ENCODE results near the gene RASSF5. TPM values are rescaled to one million over a fixed set of nuclear protein-coding genes. Genes with fewer than 3 reads are reported as not detected.

RASSF5 gene
- total RNA-seq, 3 donors from 2014 or later: 11.0 to 17.0 (median 11.1) TPM

DNA sequence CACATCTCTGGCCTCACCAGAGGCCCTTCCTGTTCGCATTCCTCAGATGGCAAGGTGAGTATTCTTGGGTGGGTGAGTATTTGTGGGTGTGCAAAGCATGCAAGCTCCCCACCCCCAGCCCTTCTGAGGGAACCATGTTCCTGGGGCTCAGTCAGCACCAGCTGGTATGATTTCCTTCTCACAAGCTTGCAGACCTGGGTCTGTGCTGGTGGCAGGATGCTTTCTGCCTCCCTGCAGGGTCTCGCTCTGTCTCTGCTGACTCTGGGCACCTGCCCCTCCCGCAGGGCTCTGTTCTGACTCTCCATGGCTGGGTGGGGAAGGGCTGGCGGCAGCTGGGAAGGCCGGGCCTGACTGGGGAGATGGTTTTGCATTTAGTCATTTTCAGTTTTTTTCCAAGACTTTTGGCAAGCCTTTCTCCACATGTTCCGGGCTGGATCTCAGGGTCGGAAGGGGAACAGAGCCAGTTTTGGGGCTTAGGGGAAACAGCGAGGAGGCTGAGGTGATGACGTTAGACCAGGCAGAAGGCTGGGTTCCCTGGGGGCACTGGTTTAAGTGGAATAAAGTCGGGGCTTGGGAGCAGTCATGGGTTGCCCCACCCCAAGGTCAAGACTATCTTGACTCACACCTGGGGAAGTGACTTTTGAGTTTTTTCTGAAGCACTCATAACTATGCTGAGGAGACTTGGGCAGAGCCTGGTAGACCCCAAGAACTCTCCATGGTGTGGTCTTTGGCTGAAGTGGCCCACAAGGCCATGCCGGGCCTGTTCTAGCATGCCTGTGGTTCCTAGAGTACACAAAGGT lies 6.2 kb downstream of the RASSF5 start:
- Histone ChIP-seq H3K27me3 (no peaks in the 10 kb centered on the region), H3K4me3 (no peak overlapping the region), H3K27ac (peak overlapping the region; percentile 68 to 76), H3K9me3 (no peaks in the 10 kb centered on the region), H3K4me1 (peaks cover 0 to 12% of the 10 kb centered on the region in 2 donors), H3K36me3 (no peaks in the 10 kb centered on the region)
- peak in 1 of 2 donors; percentile 64 for DNase-seq (ENCODE audit: low spot score in 2 of 2)
- TF ChIP-seq POLR2AphosphoS5 (IDR thresholded peaks at IDR 0.05) (peak in 1 of 3 donors; percentile 31), POLR2A (IDR thresholded peaks at IDR 0.05) (no peak)
- intact Hi-C loops (cut with DNase I; ENCODE audit: low total_unique reads): no loop called here

DNA sequence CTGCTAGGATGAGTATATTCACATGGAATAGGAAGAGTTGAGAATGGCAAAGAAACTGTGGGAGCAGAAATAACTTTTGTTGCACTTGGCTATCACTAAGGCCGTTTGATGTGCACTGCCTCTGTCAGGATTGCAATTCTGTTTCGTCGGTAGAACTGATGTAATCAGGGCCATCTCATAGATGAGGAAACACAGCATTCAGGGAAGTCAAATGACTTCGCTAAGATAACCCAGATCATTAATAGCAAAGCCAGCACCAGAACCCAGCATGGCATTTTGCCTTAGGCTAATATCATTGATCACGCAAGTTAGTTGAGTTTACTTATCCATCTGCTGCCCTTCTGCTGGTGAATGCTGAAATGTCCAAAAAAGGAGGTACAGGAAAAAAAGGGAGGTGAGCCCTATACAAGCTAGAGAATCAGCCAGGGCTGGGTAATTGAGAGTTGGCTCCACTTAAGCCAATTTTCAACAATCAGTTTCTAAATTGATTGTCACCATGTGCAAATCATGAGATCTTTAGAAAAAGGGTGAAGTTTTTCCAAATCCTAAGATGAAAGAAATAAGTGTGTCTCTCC lies 7.6 kb downstream of the RASSF5 start:
- TF ChIP-seq, protein P1, sequence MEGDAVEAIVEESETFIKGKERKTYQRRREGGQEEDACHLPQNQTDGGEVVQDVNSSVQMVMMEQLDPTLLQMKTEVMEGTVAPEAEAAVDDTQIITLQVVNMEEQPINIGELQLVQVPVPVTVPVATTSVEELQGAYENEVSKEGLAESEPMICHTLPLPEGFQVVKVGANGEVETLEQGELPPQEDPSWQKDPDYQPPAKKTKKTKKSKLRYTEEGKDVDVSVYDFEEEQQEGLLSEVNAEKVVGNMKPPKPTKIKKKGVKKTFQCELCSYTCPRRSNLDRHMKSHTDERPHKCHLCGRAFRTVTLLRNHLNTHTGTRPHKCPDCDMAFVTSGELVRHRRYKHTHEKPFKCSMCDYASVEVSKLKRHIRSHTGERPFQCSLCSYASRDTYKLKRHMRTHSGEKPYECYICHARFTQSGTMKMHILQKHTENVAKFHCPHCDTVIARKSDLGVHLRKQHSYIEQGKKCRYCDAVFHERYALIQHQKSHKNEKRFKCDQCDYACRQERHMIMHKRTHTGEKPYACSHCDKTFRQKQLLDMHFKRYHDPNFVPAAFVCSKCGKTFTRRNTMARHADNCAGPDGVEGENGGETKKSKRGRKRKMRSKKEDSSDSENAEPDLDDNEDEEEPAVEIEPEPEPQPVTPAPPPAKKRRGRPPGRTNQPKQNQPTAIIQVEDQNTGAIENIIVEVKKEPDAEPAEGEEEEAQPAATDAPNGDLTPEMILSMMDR (IDR thresholded peaks at IDR 0.05): no peak
- TF ChIP-seq POLR2A (IDR thresholded peaks at IDR 0.05) (no peak), POLR2AphosphoS5 (IDR thresholded peaks at IDR 0.05) (no peak)
- DNase-seq (ENCODE audit: low spot score in 2 of 2): no peak
- intact Hi-C loops (cut with DNase I; ENCODE audit: low total_unique reads): no loop called here
- H3K27ac ChIP-seq: peak overlapping the region in 1 of 2 donors; percentile 76
- H3K27me3 ChIP-seq: no peaks in the 10 kb centered on the region
- no peaks in the 10 kb centered on the region for H3K36me3 ChIP-seq
- H3K9me3 ChIP-seq: no peaks in the 10 kb centered on the region
- no peak overlapping the region for H3K4me3 ChIP-seq
- H3K4me1 ChIP-seq: peaks cover 0 to 12% of the 10 kb centered on the region in 2 donors

DNA sequence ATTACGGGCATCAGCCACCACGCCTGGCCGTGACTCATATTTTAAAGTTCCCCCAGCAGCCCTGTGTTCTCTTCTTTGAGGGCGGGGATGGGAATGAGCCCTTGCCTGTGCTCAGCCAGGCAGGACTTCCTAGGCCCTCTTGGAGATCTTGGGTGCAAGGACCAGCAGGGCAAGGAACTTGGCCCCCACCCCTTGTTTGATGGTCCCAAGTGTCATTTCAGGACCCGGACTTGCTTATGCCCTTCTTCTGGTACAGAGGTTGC lies 9.3 kb downstream of the RASSF5 start:
- Histone ChIP-seq H3K27ac (no peak overlapping the region), H3K9me3 (no peaks in the 10 kb centered on the region), H3K4me1 (peaks cover 0 to 12% of the 10 kb centered on the region in 2 donors), H3K4me3 (no peak overlapping the region), H3K27me3 (no peaks in the 10 kb centered on the region), H3K36me3 (no peaks in the 10 kb centered on the region)
- DNase-seq (ENCODE audit: low spot score in 2 of 2): no peak
- TF ChIP-seq POLR2A (IDR thresholded peaks at IDR 0.05) (no peak), POLR2AphosphoS5 (IDR thresholded peaks at IDR 0.05) (no peak)
- TF ChIP-seq, protein P1 (IDR thresholded peaks at IDR 0.05): no peak
- intact Hi-C loops (cut with DNase I; ENCODE audit: low total_unique reads): no loop called here

DNA sequence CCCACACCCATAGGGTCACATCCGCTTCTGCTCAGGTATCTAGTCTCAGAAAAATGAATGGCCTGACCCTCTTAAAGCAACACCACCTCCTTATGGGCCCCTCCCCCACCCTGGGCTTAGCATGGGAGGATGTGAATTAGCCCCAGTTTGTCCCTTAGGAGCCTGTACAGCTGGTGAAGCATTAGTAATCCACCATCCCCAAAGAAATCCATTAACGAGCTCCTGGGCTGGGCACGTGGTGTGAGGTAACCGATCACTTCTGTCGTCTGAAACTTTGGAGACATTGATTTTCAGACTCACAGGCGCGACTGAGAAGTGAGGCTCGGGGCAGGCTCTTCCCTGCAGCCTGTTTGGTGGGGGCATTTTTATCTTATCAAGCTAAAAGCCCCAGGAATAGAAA lies 10.5 kb downstream of the RASSF5 start:
- Histone ChIP-seq H3K4me1 (peaks cover 0 to 8% of the 10 kb centered on the region in 2 donors), H3K4me3 (no peak overlapping the region), H3K36me3 (no peaks in the 10 kb centered on the region), H3K27me3 (no peaks in the 10 kb centered on the region), H3K27ac (no peak overlapping the region), H3K9me3 (no peaks in the 10 kb centered on the region)
- DNase-seq (ENCODE audit: low spot score in 2 of 2): no peak
- intact Hi-C loops (cut with DNase I; ENCODE audit: low total_unique reads): no loop called here
- TF ChIP-seq POLR2A (IDR thresholded peaks at IDR 0.05) (no peak), POLR2AphosphoS5 (IDR thresholded peaks at IDR 0.05) (no peak)
- TF ChIP-seq, protein P1 (IDR thresholded peaks at IDR 0.05): no peak

DNA sequence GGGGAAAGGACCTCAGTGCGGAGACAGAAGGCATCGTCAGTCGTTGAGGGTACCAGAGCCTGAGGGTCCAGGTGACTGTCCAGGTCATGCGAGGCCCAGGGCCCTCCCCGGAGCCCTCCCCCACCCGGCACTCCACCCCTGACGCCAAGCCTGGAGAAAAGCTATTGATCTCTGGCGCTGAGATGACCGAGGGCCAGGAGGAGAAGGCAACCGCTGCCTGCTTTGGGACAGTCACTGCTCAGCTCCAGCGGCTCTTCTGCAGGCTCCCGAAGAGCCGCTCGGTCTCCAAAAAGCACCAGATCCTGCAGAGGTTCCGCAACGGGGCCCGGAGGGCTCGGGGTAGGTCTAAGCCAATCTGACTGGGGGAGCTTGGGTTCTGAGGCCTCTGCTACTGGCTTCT lies 10.9 kb downstream of the RASSF5 start:
- peaks cover 0 to 5% of the 10 kb centered on the region in 2 donors for H3K4me1 ChIP-seq
- no peak for DNase-seq (ENCODE audit: low spot score in 2 of 2)
- TF ChIP-seq POLR2A (IDR thresholded peaks at IDR 0.05): no peak
- TF ChIP-seq, protein P1 (IDR thresholded peaks at IDR 0.05): no peak
- no peak for TF ChIP-seq POLR2AphosphoS5 (IDR thresholded peaks at IDR 0.05)
- H3K27me3 ChIP-seq: no peaks in the 10 kb centered on the region
- H3K36me3 ChIP-seq: no peaks in the 10 kb centered on the region
- no peaks in the 10 kb centered on the region for H3K9me3 ChIP-seq
- H3K4me3 ChIP-seq: no peak overlapping the region
- intact Hi-C loops (cut with DNase I; ENCODE audit: low total_unique reads): no loop called here
- H3K27ac ChIP-seq: no peak overlapping the region
